Naive B cell (primary cell): ENCODE measurements around the gene TMC4. TPM values are rescaled to one million over a fixed set of nuclear protein-coding genes. Genes with fewer than 3 reads are reported as not detected.
"Not testable (repeated sequence)": the region's sequence is repeated elsewhere in the genome, so short reads cannot be mapped to it uniquely, and the experiment has no call there.

Experiments
- ATAC-seq, 2 donors: fragments of 150-1000 bp; cut with Tn5 transposase; 2 replicates each; pipeline ENCODE4 v1.10.0; 2021; ENCODE audit warnings: low read depth in 2 of 2, mild to moderate bottlenecking in 2 of 2, moderate library complexity in 2 of 2
- DNase-seq: peaks from one replicate; pipeline ENCODE4 v3.0.0; 2022
- H3K27ac Mint-ChIP-seq, 6 donors: one replicate each; pipeline ENCODE4 v1.8.0; 2020 to 2022; ENCODE audit warnings: mild to moderate bottlenecking in 6 of 6, mixed read lengths in 6 of 6, moderate library complexity in 5 of 6, inconsistent platforms in 2 of 6
- H3K27me3 Mint-ChIP-seq, 3 donors: one replicate each; pipeline ENCODE4 v1.8.0; 2021 to 2022; ENCODE audit warnings: mixed read lengths in 3 of 3, mild to moderate bottlenecking in 1 of 3
- H3K36me3 Mint-ChIP-seq, 2 donors: one replicate each; pipeline ENCODE4 v1.8.0; 2020 to 2022; ENCODE audit warnings: mixed read lengths in 2 of 2, inconsistent platforms in 1 of 2, mild to moderate bottlenecking in 1 of 2
- H3K4me1 Mint-ChIP-seq, 3 donors: one replicate each; pipeline ENCODE4 v1.8.0; 2020 to 2022; ENCODE audit warnings: mixed read lengths in 3 of 3, inconsistent platforms in 1 of 3, mild to moderate bottlenecking in 1 of 3, moderate library complexity in 1 of 3
- H3K4me3 Mint-ChIP-seq, 8 donors: one replicate each; pipeline ENCODE4 v1.8.0; 2020 to 2022; ENCODE audit warnings: mild to moderate bottlenecking in 8 of 8, mixed read lengths in 8 of 8, moderate library complexity in 8 of 8, inconsistent platforms in 2 of 8
- H3K9me3 Mint-ChIP-seq, 7 donors: one replicate each; pipeline ENCODE4 v1.8.0; 2020 to 2022; ENCODE audit warnings: mixed read lengths in 7 of 7, mild to moderate bottlenecking in 5 of 7, inconsistent platforms in 2 of 7, moderate library complexity in 1 of 7
- polyA plus RNA-seq, 6 donors: library from polyadenylated mRNA; unstranded; fragments of 300-500 nt; fragmentation: Illumina TruSeq; gene quantifications; one replicate each; pipeline ENCODE4 v1.2.3, GENCODE V29; 2021; ENCODE audit warnings: low read depth in 6 of 6

Gene TMC4
- polyA plus RNA-seq, 6 donors from 2014 or later = not detected

- peaks cover 0 to 15% of the 10 kb centered on the region in 2 donors for H3K36me3 Mint-ChIP-seq
- H3K27me3 Mint-ChIP-seq = no peaks in the 10 kb centered on the region
- no peak for DNase-seq
- no peak overlapping the region for H3K4me3 Mint-ChIP-seq
- H3K4me1 Mint-ChIP-seq = peaks cover 40 to 53% (median 46%) of the 10 kb centered on the region in 3 donors
- no peaks in the 10 kb centered on the region for H3K9me3 Mint-ChIP-seq
- H3K27ac Mint-ChIP-seq = peak overlapping the region in 5 of 6 donors; percentile 37 to 85 (median 79)
- no peak for ATAC-seq
Measured at GRCh38 chr19:54209058-54209810, 36.3 kb upstream of the TMC4 start.

- no peaks in the 10 kb centered on the region for H3K9me3 Mint-ChIP-seq
- peak overlapping the region in 1 of 8 donors; percentile 48 for H3K4me3 Mint-ChIP-seq
- H3K4me1 Mint-ChIP-seq = peaks cover 41 to 57% (median 46%) of the 10 kb centered on the region in 3 donors
- no peaks in the 10 kb centered on the region for H3K27me3 Mint-ChIP-seq
- DNase-seq = no peak
- peak overlapping the region in 4 of 6 donors; percentile 49 to 94 (median 90) for H3K27ac Mint-ChIP-seq
- ATAC-seq = no peak
- peaks cover 0 to 15% of the 10 kb centered on the region in 2 donors for H3K36me3 Mint-ChIP-seq
Measured at GRCh38 chr19:54208784-54209057, 35.8 kb upstream of the TMC4 start.

- ATAC-seq = peak; percentile 52 to 73
- H3K27ac Mint-ChIP-seq = peak overlapping the region; percentile 49 to 94 (median 90)
- H3K4me3 Mint-ChIP-seq = peak overlapping the region in 6 of 8 donors; percentile 9 to 68 (median 39)
- H3K9me3 Mint-ChIP-seq = no peaks in the 10 kb centered on the region
- H3K27me3 Mint-ChIP-seq = no peaks in the 10 kb centered on the region
- peaks cover 0 to 15% of the 10 kb centered on the region in 2 donors for H3K36me3 Mint-ChIP-seq
- peak; percentile 46 for DNase-seq
- H3K4me1 Mint-ChIP-seq = peaks cover 41 to 61% (median 51%) of the 10 kb centered on the region in 3 donors
Measured at GRCh38 chr19:54207983-54208783, 35.2 kb upstream of the TMC4 start.

GRCh38 chr19:54207676-54207982, 34.7 kb upstream of the TMC4 start:
- DNase-seq (no peak), ATAC-seq (no peak)
- Mint-ChIP-seq H3K27ac (peak overlapping the region in 5 of 6 donors; percentile 49 to 94 (median 80)), H3K36me3 (peaks cover 0 to 15% of the 10 kb centered on the region in 2 donors), H3K9me3 (no peaks in the 10 kb centered on the region), H3K4me3 (peak overlapping the region in 3 of 8 donors; percentile 31 to 34 (median 34)), H3K27me3 (no peaks in the 10 kb centered on the region), H3K4me1 (peaks cover 46 to 67% (median 56%) of the 10 kb centered on the region in 3 donors)

- H3K36me3 Mint-ChIP-seq = peaks cover 0 to 15% of the 10 kb centered on the region in 2 donors
- H3K27me3 Mint-ChIP-seq, H3K9me3 Mint-ChIP-seq, DNase-seq, ATAC-seq: not testable (repeated sequence)
- H3K4me3 Mint-ChIP-seq = peak overlapping the region in 1 of 8 donors; percentile 37
- peaks cover 50 to 71% (median 56%) of the 10 kb centered on the region in 3 donors for H3K4me1 Mint-ChIP-seq
- peak overlapping the region in 1 of 6 donors; percentile 80 for H3K27ac Mint-ChIP-seq
Measured at GRCh38 chr19:54207193-54207592, 34.2 kb upstream of the TMC4 start.

- Mint-ChIP-seq H3K4me1 (peaks cover 51 to 72% (median 58%) of the 10 kb centered on the region in 3 donors), H3K4me3 (peak overlapping the region in 1 of 8 donors; percentile 66), H3K9me3 (no peaks in the 10 kb centered on the region), H3K36me3 (peaks cover 0 to 15% of the 10 kb centered on the region in 2 donors), H3K27ac (peak overlapping the region in 2 of 6 donors; percentile 24 to 47), H3K27me3 (no peaks in the 10 kb centered on the region)
- DNase-seq (no peak), ATAC-seq (no peak)
Measured at GRCh38 chr19:54206831-54207177, 33.8 kb upstream of the TMC4 start.

GRCh38 chr19:54206030-54206830, 33.3 kb upstream of the TMC4 start:
- ATAC-seq (no peak), DNase-seq (no peak)
- H3K9me3 Mint-ChIP-seq = no peaks in the 10 kb centered on the region
- H3K36me3 Mint-ChIP-seq = peaks cover 0 to 13% of the 10 kb centered on the region in 2 donors
- peak overlapping the region in 1 of 8 donors; percentile 66 for H3K4me3 Mint-ChIP-seq
- H3K4me1 Mint-ChIP-seq = peaks cover 55 to 76% (median 60%) of the 10 kb centered on the region in 3 donors
- H3K27ac Mint-ChIP-seq = peak overlapping the region in 4 of 6 donors; percentile 24 to 82 (median 46)
- H3K27me3 Mint-ChIP-seq = no peaks in the 10 kb centered on the region

- DNase-seq (no peak), ATAC-seq (no peak)
- peaks cover 0 to 8% of the 10 kb centered on the region in 2 donors for H3K36me3 Mint-ChIP-seq
- peaks cover 47 to 76% (median 59%) of the 10 kb centered on the region in 3 donors for H3K4me1 Mint-ChIP-seq
- H3K27me3 Mint-ChIP-seq = no peaks in the 10 kb centered on the region
- H3K4me3 Mint-ChIP-seq = peak overlapping the region in 1 of 8 donors; percentile 46
- H3K9me3 Mint-ChIP-seq = no peaks in the 10 kb centered on the region
- H3K27ac Mint-ChIP-seq = peak overlapping the region in 1 of 6 donors; percentile 25
Measured at GRCh38 chr19:54204767-54205468, 32.0 kb upstream of the TMC4 start.

GRCh38 chr19:54203151-54203611, 30.2 kb upstream of the TMC4 start:
- Mint-ChIP-seq H3K36me3 (peaks cover 0 to 8% of the 10 kb centered on the region in 2 donors), H3K27ac (peak overlapping the region in 4 of 6 donors; percentile 38 to 97 (median 54)), H3K4me3 (peak overlapping the region in 7 of 8 donors; percentile 15 to 99 (median 96)), H3K4me1 (peaks cover 45 to 72% (median 46%) of the 10 kb centered on the region in 3 donors), H3K27me3 (no peaks in the 10 kb centered on the region), H3K9me3 (no peaks in the 10 kb centered on the region)
- no peak for ATAC-seq
- DNase-seq = no peak

- H3K27me3 Mint-ChIP-seq = no peaks in the 10 kb centered on the region
- peak overlapping the region in 4 of 6 donors; percentile 41 to 100 (median 98) for H3K27ac Mint-ChIP-seq
- ATAC-seq (no peak), DNase-seq (no peak)
- H3K4me1 Mint-ChIP-seq = peaks cover 36 to 60% (median 36%) of the 10 kb centered on the region in 3 donors
- peak overlapping the region; percentile 91 to 100 (median 98) for H3K4me3 Mint-ChIP-seq
- H3K9me3 Mint-ChIP-seq = no peaks in the 10 kb centered on the region
- H3K36me3 Mint-ChIP-seq = no peaks in the 10 kb centered on the region
Measured at GRCh38 chr19:54201980-54202379, 29.0 kb upstream of the TMC4 start.

GRCh38 chr19:54201172-54201701, 28.3 kb upstream of the TMC4 start:
- Mint-ChIP-seq H3K4me3 (peak overlapping the region; percentile 91 to 100 (median 98)), H3K36me3 (no peaks in the 10 kb centered on the region), H3K27me3 (no peaks in the 10 kb centered on the region), H3K27ac (peak overlapping the region; percentile 97 to 100 (median 99)), H3K4me1 (peaks cover 32 to 59% (median 36%) of the 10 kb centered on the region in 3 donors), H3K9me3 (no peaks in the 10 kb centered on the region)
- ATAC-seq (no peak), DNase-seq (no peak)

GRCh38 chr19:54199401-54199800, 26.4 kb upstream of the TMC4 start:
- no peaks in the 10 kb centered on the region for H3K9me3 Mint-ChIP-seq
- H3K36me3 Mint-ChIP-seq = peaks cover 5 to 6% of the 10 kb centered on the region in 2 donors
- H3K4me3 Mint-ChIP-seq = peak overlapping the region; percentile 72 to 100 (median 94)
- peak overlapping the region in 5 of 6 donors; percentile 14 to 97 (median 89) for H3K27ac Mint-ChIP-seq
- ATAC-seq = no peak
- peaks cover 23 to 50% (median 28%) of the 10 kb centered on the region in 3 donors for H3K4me1 Mint-ChIP-seq
- no peaks in the 10 kb centered on the region for H3K27me3 Mint-ChIP-seq
- DNase-seq = no peak
